ENCODE measurements around the gene CAND2. TPM values are rescaled to one million over a fixed set of nuclear protein-coding genes. Genes with fewer than 3 reads are reported as not detected.
A peak's percentile ranks its signal among the peaks of the same experiment; 100 is the strongest.

The CAND2 gene
- total RNA-seq, 1 donor from 2014 or later = 14.0 TPM

- no peaks in the 10 kb centered on the region for H3K27me3 Mint-ChIP-seq (ENCODE audit: low read depth)
- peaks cover 5% of the 10 kb centered on the region for H3K4me1 Mint-ChIP-seq
- peak overlapping the region; percentile 49 for H3K4me3 Mint-ChIP-seq
- H3K27ac Mint-ChIP-seq = no peak overlapping the region
- no peaks in the 10 kb centered on the region for H3K9me3 Mint-ChIP-seq
- TF ChIP-seq CTCF (IDR thresholded peaks at IDR 0.05; ENCODE audit: unreplicated experiment) = no peak
- peaks cover 3% of the 10 kb centered on the region for H3K36me3 Mint-ChIP-seq
- DNase-seq (ENCODE audit: low spot score in 2 of 2, unreplicated experiment in 2 of 2) = no peak
Observed at GRCh38 chr3:12809001-12809400, 12.5 kb downstream of the CAND2 start.

DNA sequence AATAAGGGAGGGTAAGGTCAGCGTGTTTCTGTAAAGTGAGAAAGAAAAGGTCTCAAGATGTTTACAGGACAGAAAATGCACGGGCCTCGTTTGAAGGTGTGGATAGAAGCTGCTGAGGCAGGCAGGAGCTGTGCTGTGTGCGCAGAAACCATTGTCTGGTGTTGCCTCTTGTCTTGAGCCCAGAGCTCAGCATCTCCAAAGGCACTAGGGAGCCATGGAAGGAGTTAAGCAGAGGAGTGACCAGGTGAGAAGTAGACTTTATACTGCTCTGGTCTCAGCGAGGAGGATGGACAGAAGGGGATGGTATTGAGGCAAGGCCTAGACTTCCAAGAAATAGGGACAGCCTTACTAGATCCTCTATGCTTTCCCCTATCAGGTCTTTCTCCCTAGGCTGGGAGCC, 13.0 kb downstream of the CAND2 start:
- Mint-ChIP-seq H3K4me1 (peaks cover 5% of the 10 kb centered on the region), H3K27ac (no peak overlapping the region), H3K4me3 (peak overlapping the region; percentile 49), H3K9me3 (no peaks in the 10 kb centered on the region), H3K27me3 (ENCODE audit: low read depth) (no peaks in the 10 kb centered on the region), H3K36me3 (peaks cover 3% of the 10 kb centered on the region)
- no peak for TF ChIP-seq CTCF (IDR thresholded peaks at IDR 0.05; ENCODE audit: unreplicated experiment)
- DNase-seq (ENCODE audit: low spot score in 2 of 2, unreplicated experiment in 2 of 2) = no peak

- DNase-seq (ENCODE audit: low spot score in 2 of 2, unreplicated experiment in 2 of 2) = peak; percentile 95 to 98
- Mint-ChIP-seq H3K4me1 (peaks cover 5% of the 10 kb centered on the region), H3K27me3 (ENCODE audit: low read depth) (no peaks in the 10 kb centered on the region), H3K36me3 (peaks cover 2% of the 10 kb centered on the region), H3K27ac (peak overlapping the region; percentile 47), H3K9me3 (no peaks in the 10 kb centered on the region), H3K4me3 (peak overlapping the region; percentile 63)
- peak; percentile 99 for TF ChIP-seq CTCF (IDR thresholded peaks at IDR 0.05; ENCODE audit: unreplicated experiment)
Observed at GRCh38 chr3:12810013-12810780, 13.7 kb downstream of the CAND2 start.

DNA sequence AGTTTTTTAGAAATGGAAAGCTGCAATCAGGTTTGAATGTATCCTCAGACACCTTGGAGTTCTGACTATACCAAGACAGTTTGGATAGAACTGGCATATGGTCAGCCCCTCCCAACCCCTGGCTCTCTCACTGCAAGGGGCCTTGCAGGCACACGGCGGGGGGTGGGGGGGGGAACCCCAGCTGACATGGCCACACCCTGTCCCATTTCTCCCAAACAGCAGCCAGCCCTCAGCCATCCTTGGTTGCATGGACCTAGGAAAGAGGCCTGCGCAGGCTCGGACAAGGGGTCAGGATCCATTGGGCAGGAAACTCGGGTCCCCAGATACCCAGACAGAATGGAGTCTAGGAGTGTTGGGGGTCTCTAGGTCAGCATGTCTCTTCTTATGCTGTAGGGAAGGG, 14.5 kb downstream of the CAND2 start:
- no peak for TF ChIP-seq CTCF (IDR thresholded peaks at IDR 0.05; ENCODE audit: unreplicated experiment)
- H3K27ac Mint-ChIP-seq = peak overlapping the region; percentile 47
- H3K4me1 Mint-ChIP-seq = peaks cover 5% of the 10 kb centered on the region
- H3K27me3 Mint-ChIP-seq (ENCODE audit: low read depth) = no peaks in the 10 kb centered on the region
- no peaks in the 10 kb centered on the region for H3K36me3 Mint-ChIP-seq
- no peaks in the 10 kb centered on the region for H3K9me3 Mint-ChIP-seq
- H3K4me3 Mint-ChIP-seq = peak overlapping the region; percentile 63
- no peak for DNase-seq (ENCODE audit: low spot score in 2 of 2, unreplicated experiment in 2 of 2)

DNA sequence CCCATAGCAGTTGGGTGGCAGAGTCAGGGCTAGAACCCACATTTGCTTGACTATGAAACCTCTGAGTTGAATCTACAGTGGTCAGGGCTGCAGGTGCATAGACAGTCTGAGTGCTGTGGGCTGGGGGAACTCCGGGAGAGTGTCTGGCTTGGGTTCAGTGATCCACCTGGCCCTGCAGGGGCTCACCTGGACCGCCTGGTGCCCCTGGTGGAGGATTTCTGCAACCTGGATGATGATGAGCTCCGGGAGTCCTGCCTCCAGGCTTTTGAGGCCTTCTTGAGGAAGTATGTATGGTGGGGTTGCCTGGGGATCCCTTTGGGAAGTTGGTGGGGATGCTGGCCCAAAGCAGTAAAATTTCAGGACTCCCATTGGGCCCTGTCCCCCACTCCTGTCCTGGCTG, 16.3 kb downstream of the CAND2 start:
- DNase-seq (ENCODE audit: low spot score in 2 of 2, unreplicated experiment in 2 of 2) = no peak
- peaks cover 3% of the 10 kb centered on the region for H3K36me3 Mint-ChIP-seq
- H3K4me1 Mint-ChIP-seq = peaks cover 5% of the 10 kb centered on the region
- H3K4me3 Mint-ChIP-seq = no peak overlapping the region
- H3K27me3 Mint-ChIP-seq (ENCODE audit: low read depth) = no peaks in the 10 kb centered on the region
- no peak overlapping the region for H3K27ac Mint-ChIP-seq
- TF ChIP-seq CTCF (IDR thresholded peaks at IDR 0.05; ENCODE audit: unreplicated experiment) = no peak
- no peaks in the 10 kb centered on the region for H3K9me3 Mint-ChIP-seq
